Measurements from ENCODE around the gene CLDN22. TPM values are rescaled to one million over a fixed set of nuclear protein-coding genes. Genes with fewer than 3 reads are reported as not detected.

The CLDN22 gene
- polyA plus RNA-seq, 1 of the 3 experiments (the other 2 are of a cell fraction), result 0.05 TPM

GRCh38 chr4:183360161-183360919 lies 40.3 kb upstream of the CLDN22 start (continued):
- TF ChIP-seq MEF2A (IDR thresholded peaks at IDR 0.05; ENCODE audit: borderline replicate concordance, low read depth) (no peak), EP300 (IDR thresholded peaks at IDR 0.05; ENCODE audit: borderline replicate concordance in 1 of 2, low read depth in 1 of 2, low read length in 1 of 2) (peak in 1 of 2 experiments; percentile 82; a peak in 2 of 4 replicates), TCF12 (IDR thresholded peaks at IDR 0.05) (peak; percentile 77), YY1 (IDR thresholded peaks at IDR 0.05; ENCODE audit: low read depth) (no peak), MAX (IDR thresholded peaks at IDR 0.05; ENCODE audit: low read depth) (no peak), USF2 (IDR thresholded peaks at IDR 0.05; ENCODE audit: borderline replicate concordance, low read depth, low read length) (no peak), RAD21 (IDR thresholded peaks at IDR 0.05; ENCODE audit: low read length) (no peak), USF1 (IDR thresholded peaks at IDR 0.05; ENCODE audit: borderline replicate concordance, low read depth) (no peak), GABPA (IDR thresholded peaks at IDR 0.05; ENCODE audit: low read depth) (no peak)

GRCh38 chr4:183358215-183358755 lies 38.2 kb upstream of the CLDN22 start:
- Histone ChIP-seq H3F3A (replicated peaks; ENCODE audit: insufficient read depth) (peaks cover 21% of the 10 kb centered on the region), H3K4me1 (ENCODE audit: control insufficient read depth in 1 of 2, insufficient read depth in 2 of 2, low read depth in 1 of 2, low read length in 1 of 2) (peaks cover 0 to 20% of the 10 kb centered on the region in 2 experiments; a peak in 1 of 4 replicates), H3K36me3 (replicated peaks in 1 of 2; ENCODE audit: control insufficient read depth in 1 of 2, insufficient read depth in 2 of 2, low read length in 1 of 2) (no peaks in the 10 kb centered on the region), H3K27ac (ENCODE audit: low read depth in 2 of 2, low read length in 1 of 2) (no peak overlapping the region), H3K4me3 (ENCODE audit: low read depth in 2 of 2, low read length in 1 of 2) (no peak overlapping the region), H3K27me3 (ENCODE audit: insufficient read depth) (no peaks in the 10 kb centered on the region), H3K9ac (no peak overlapping the region), H3K9me2 (no peaks in the 10 kb centered on the region), H3K79me2 (ENCODE audit: insufficient read depth) (no peaks in the 10 kb centered on the region), H4K20me1 (ENCODE audit: insufficient read depth) (no peaks in the 10 kb centered on the region), H3K4me2 (no peak overlapping the region), H3K9me3 (no peaks in the 10 kb centered on the region), H2AFZ (ENCODE audit: low read depth) (no peak overlapping the region)
- ChIA-PET CTCF (no interaction called here), POLR2A (no interaction called here)
- no peak for TF ChIP-seq SIN3A (IDR thresholded peaks at IDR 0.05; ENCODE audit: borderline replicate concordance, low read depth, low read length)
- no peak for TF ChIP-seq RCOR1 (IDR thresholded peaks at IDR 0.05; ENCODE audit: low read length)
- no peak for TF ChIP-seq CHD2 (IDR thresholded peaks at IDR 0.05; ENCODE audit: low read length, partially characterized antibody)
- no peak for TF ChIP-seq JUND (IDR thresholded peaks at IDR 0.05)
- no peak for TF ChIP-seq MEF2A (IDR thresholded peaks at IDR 0.05; ENCODE audit: borderline replicate concordance, low read depth)
- TF ChIP-seq FOXM1 (IDR thresholded peaks at IDR 0.05; ENCODE audit: low read depth), result no peak
- TF ChIP-seq USF1 (IDR thresholded peaks at IDR 0.05; ENCODE audit: borderline replicate concordance, low read depth), result no peak
- no peak for TF ChIP-seq TCF12 (IDR thresholded peaks at IDR 0.05)
- no peak for TF ChIP-seq GATA2 (CRISPR knock-in tag; IDR thresholded peaks at IDR 0.05)
- no peak for TF ChIP-seq REST (IDR thresholded peaks at IDR 0.05; ENCODE audit: low read depth, low read length)
- no peak for TF ChIP-seq POLR2AphosphoS5 (IDR thresholded peaks at IDR 0.05; ENCODE audit: low read depth, low read length)
- TF ChIP-seq ELF1 (IDR thresholded peaks at IDR 0.05), result no peak
- DNase-seq, result no peak
- 90% methylated on average over 13 of the region's 13 CpGs for WGBS (ENCODE audit: low lambda C conversion rate)
